ENCODE data around the gene TRIM54.

TRIM54 gene

DNA sequence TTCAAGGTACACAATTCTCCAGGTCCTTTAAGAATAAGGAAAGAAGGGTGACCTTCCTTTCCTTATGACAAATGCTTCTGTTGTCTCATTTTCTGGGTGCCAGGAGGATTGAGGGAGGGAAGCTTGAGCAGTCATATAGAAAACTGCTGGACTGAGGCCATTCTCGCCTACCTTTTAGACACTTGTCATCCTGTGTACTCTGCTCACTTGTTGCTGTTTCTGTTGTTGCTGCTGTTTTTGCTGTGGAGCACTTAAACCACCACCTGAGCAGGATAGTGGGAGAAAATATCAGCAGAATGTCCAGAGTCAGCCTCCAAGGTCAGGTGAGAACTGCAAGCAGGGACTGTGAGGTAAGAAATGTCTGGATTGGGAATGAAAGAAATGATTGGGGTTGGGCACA is 4.2 kb upstream of the TRIM54 start:
- Histone ChIP-seq H3K4me1 (ENCODE audit: insufficient read depth, low read length, poor library complexity, severe bottlenecking) (peaks cover 7% of the 10 kb centered on the region), H4K20me1 (ENCODE audit: insufficient read depth, low read length, poor library complexity, severe bottlenecking) (no peaks in the 10 kb centered on the region), H3K79me2 (ENCODE audit: insufficient read depth, low read length) (no peaks in the 10 kb centered on the region), H3K9me2 (replicated peaks; ENCODE audit: low read depth, low read length) (no peaks in the 10 kb centered on the region), H3K4me3 (ENCODE audit: low read length, poor library complexity, severe bottlenecking) (no peak overlapping the region), H3K4me2 (ENCODE audit: low read depth, low read length, poor library complexity, severe bottlenecking) (no peak overlapping the region), H3K27me3 (ENCODE audit: insufficient read depth, low read length, poor library complexity, severe bottlenecking) (no peaks in the 10 kb centered on the region), H3K36me3 (ENCODE audit: insufficient read depth, low read length) (no peaks in the 10 kb centered on the region), H3F3A (ENCODE audit: low read depth) (no peaks in the 10 kb centered on the region), H3K9ac (ENCODE audit: low read depth, low read length, poor library complexity, severe bottlenecking) (no peak overlapping the region), H2AFZ (ENCODE audit: low read length) (no peak overlapping the region), H3K9me3 (ENCODE audit: insufficient read depth, low read depth, low read length) (no peaks in the 10 kb centered on the region)
- no peak for TF ChIP-seq EZH2phosphoT487 (IDR thresholded peaks at IDR 0.05; ENCODE audit: borderline replicate concordance)
- TF ChIP-seq, protein P1, sequence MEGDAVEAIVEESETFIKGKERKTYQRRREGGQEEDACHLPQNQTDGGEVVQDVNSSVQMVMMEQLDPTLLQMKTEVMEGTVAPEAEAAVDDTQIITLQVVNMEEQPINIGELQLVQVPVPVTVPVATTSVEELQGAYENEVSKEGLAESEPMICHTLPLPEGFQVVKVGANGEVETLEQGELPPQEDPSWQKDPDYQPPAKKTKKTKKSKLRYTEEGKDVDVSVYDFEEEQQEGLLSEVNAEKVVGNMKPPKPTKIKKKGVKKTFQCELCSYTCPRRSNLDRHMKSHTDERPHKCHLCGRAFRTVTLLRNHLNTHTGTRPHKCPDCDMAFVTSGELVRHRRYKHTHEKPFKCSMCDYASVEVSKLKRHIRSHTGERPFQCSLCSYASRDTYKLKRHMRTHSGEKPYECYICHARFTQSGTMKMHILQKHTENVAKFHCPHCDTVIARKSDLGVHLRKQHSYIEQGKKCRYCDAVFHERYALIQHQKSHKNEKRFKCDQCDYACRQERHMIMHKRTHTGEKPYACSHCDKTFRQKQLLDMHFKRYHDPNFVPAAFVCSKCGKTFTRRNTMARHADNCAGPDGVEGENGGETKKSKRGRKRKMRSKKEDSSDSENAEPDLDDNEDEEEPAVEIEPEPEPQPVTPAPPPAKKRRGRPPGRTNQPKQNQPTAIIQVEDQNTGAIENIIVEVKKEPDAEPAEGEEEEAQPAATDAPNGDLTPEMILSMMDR (conservative IDR thresholded peaks at IDR 0.05; ENCODE audit: low read length): no peak

DNA sequence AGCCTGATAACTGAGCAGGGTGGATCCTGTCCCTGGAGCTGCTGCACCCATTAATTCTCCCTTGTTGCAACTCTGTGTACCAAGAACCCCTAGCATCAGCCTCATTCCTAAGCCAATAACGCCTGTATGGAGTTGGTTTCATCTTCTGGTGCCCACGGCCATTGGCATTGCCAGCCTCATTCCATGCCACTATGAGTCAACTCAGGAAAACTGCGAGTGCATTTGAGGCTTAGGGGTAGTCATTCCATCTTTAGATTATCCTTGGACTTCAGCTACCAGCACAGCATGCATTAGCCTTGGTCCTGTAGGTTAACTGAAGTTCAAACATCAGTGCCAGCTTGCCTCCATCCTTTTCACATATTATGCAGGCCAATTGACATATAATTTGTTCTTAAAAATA is 1.4 kb upstream of the TRIM54 start:
- Histone ChIP-seq H2AFZ (ENCODE audit: low read length) (peak overlapping the region; percentile 78; the same call in 1 of the 2 replicates), H3F3A (ENCODE audit: low read depth) (no peaks in the 10 kb centered on the region), H3K4me2 (ENCODE audit: low read depth, low read length, poor library complexity, severe bottlenecking) (no peak overlapping the region), H3K4me1 (ENCODE audit: insufficient read depth, low read length, poor library complexity, severe bottlenecking) (peaks cover 7% of the 10 kb centered on the region), H3K9ac (ENCODE audit: low read depth, low read length, poor library complexity, severe bottlenecking) (no peak overlapping the region), H3K9me3 (ENCODE audit: insufficient read depth, low read depth, low read length) (no peaks in the 10 kb centered on the region), H4K20me1 (ENCODE audit: insufficient read depth, low read length, poor library complexity, severe bottlenecking) (no peaks in the 10 kb centered on the region), H3K79me2 (ENCODE audit: insufficient read depth, low read length) (no peaks in the 10 kb centered on the region), H3K36me3 (ENCODE audit: insufficient read depth, low read length) (no peaks in the 10 kb centered on the region), H3K4me3 (ENCODE audit: low read length, poor library complexity, severe bottlenecking) (no peak overlapping the region), H3K9me2 (replicated peaks; ENCODE audit: low read depth, low read length) (no peaks in the 10 kb centered on the region), H3K27me3 (ENCODE audit: insufficient read depth, low read length, poor library complexity, severe bottlenecking) (no peaks in the 10 kb centered on the region)
- no peak for TF ChIP-seq EZH2phosphoT487 (IDR thresholded peaks at IDR 0.05; ENCODE audit: borderline replicate concordance)
- TF ChIP-seq, protein P1 (conservative IDR thresholded peaks at IDR 0.05; ENCODE audit: low read length): no peak

GRCh38 chr2:27281442-27281841 is 787 bp upstream of the TRIM54 start:
- H3K36me3 ChIP-seq (ENCODE audit: insufficient read depth, low read length): no peaks in the 10 kb centered on the region
- H3K9ac ChIP-seq (ENCODE audit: low read depth, low read length, poor library complexity, severe bottlenecking): no peak overlapping the region
- no peaks in the 10 kb centered on the region for H3K79me2 ChIP-seq (ENCODE audit: insufficient read depth, low read length)
- no peak overlapping the region for H2AFZ ChIP-seq (ENCODE audit: low read length)
- no peaks in the 10 kb centered on the region for H4K20me1 ChIP-seq (ENCODE audit: insufficient read depth, low read length, poor library complexity, severe bottlenecking)
- H3K4me3 ChIP-seq (ENCODE audit: low read length, poor library complexity, severe bottlenecking): no peak overlapping the region
- H3K4me1 ChIP-seq (ENCODE audit: insufficient read depth, low read length, poor library complexity, severe bottlenecking): peaks cover 7% of the 10 kb centered on the region
- no peaks in the 10 kb centered on the region for H3K9me2 ChIP-seq (replicated peaks; ENCODE audit: low read depth, low read length)
- H3F3A ChIP-seq (ENCODE audit: low read depth): no peaks in the 10 kb centered on the region
- TF ChIP-seq, protein P1 (conservative IDR thresholded peaks at IDR 0.05; ENCODE audit: low read length): no peak
- TF ChIP-seq EZH2phosphoT487 (IDR thresholded peaks at IDR 0.05; ENCODE audit: borderline replicate concordance): no peak
- H3K27me3 ChIP-seq (ENCODE audit: insufficient read depth, low read length, poor library complexity, severe bottlenecking): no peaks in the 10 kb centered on the region
- no peak overlapping the region for H3K4me2 ChIP-seq (ENCODE audit: low read depth, low read length, poor library complexity, severe bottlenecking)
- no peaks in the 10 kb centered on the region for H3K9me3 ChIP-seq (ENCODE audit: insufficient read depth, low read depth, low read length)
